Measurements from ENCODE around the gene LHFPL6.

LHFPL6 gene

DNA sequence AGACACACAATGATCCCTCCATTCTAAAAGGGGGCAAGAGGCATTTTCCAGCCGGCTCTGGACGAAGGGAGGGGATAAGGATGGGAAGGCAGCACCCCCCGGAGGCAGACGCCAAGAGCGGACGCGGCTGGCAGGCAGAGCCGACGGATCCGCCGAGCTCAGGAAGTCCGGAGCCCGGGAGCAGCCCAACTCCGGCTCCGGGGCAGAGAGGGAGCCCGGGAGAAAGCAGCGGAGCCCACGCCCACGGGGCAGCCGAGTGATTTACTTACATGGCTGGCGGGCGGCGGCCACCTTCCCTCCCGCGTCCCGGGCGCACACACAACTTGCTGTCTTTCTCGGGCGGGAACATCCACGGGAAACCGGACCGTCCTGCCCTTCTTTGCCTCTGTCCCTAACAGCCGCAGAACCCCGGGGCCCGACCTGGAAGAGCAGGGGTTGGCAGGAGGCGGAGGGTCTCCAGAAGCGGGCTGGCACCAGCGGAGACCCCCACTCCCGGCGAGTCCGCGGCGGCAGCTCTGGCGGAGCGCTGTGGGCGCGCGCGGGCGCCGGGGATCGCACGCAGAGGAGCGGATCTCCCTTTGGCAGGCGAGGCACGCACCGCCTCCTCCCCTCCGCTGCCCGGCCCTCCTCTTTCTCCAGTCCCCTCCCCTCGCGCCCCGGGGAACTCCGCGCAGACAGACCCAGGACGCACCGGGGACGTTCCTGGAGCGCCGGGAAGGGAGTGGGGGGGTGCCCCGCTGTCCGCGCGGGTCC is at the start of gene LHFPL6:
Gene LHFPL6, minus strand, starts transcription at position 580 of the 753 bp plus-strand sequence.
- peak; percentile 40 to 88 (median 76) for DNase-seq
- intact Hi-C loops (cut with DNase I) = loop anchor here (5.0 kb wide), 1 partner anchor 190 kb away; no protein-coding TSS in a partner anchor

- intact Hi-C loops (cut with DNase I) = no loop called here
- DNase-seq = no peak
These were observed 43.1 kb upstream of the LHFPL6 start for GRCh38 chr13:39646122-39646521.

- DNase-seq = no peak
- intact Hi-C loops (cut with DNase I) = no loop called here
These were observed 38.7 kb upstream of the LHFPL6 start for GRCh38 chr13:39641645-39642044.

DNA sequence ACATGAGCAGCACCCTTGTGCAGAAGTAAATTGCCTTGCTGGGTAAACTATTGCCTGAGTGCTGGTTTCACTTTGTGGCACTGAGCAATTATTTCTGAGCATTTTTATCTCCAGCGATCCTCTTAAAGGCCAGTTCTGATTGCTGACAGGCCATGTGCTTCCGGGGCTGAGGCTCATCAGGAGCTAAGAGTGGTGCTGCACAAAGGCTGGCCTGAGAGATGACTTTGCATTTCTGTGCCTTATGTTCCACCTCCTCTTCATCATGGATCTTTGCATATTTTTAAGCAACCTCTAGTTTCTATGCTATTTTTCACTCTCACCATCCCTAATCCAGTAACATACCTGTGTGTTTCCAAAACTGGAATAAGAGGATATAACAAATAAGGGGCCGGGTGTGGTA is 34.9 kb upstream of the LHFPL6 start:
- DNase-seq = no peak
- intact Hi-C loops (cut with DNase I) = no loop called here

- intact Hi-C loops (cut with DNase I) = no loop called here
- DNase-seq = no peak
These were observed 32.6 kb upstream of the LHFPL6 start for GRCh38 chr13:39635564-39635963.

GRCh38 chr13:39632994-39633393 is 30.0 kb upstream of the LHFPL6 start:
- DNase-seq = no peak
- intact Hi-C loops (cut with DNase I) = no loop called here

DNA sequence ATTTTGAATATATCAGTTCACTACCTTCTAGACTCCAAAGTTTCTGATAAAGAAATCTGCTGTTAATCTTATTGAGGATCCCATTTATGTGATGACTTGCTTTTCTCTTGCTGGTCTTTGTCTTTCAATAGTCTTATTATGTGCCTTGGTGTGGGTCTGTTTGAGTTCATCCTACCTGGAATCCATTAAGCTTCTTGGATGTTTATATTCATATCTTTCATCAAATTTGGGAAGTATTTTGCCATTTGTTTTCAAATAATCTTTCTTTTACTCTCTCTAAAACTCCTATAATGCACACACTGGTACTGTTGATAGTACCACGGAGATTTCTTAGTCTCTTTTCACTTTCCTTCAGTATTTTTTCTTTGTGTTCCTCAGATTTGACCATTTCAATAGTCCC is 28.3 kb upstream of the LHFPL6 start:
- intact Hi-C loops (cut with DNase I) = no loop called here
- DNase-seq = no peak

DNA sequence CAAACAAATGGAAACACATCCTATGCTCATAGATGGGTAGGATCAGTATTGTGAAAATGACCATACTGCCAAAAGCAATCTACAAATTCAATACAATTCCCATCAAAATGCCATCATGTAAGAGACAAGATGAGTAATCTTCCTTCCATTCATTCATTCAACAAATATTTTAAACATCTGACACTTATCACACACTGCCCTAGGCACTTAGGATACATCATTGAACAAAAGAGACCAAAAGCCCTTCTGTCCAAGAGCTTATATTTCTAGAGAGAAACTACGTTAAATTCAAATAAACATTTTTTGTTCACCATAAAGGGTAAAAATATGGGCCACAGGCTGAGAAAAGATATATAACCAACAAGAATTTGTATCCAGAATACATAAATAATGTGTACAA is 20.5 kb upstream of the LHFPL6 start:
- intact Hi-C loops (cut with DNase I) = no loop called here
- DNase-seq = no peak

DNA sequence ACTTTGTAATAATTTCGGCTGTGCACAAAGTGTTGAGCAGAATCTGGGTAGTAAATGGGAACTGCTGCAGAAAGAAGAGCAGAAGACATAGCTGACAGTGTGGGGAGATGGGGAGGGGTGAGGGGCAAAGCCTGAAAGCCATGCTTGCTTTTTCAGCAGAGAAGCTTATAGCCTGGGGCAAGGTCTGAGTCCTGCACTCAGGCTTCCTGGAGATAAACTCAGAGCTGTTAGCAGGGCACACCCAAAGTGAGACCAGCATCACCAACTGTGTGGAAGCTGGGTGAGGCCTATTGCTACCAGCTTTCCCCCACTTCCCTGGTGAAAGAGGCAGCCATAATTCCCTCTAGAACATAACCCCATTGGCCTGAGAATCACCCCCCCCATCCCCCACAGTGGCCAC is 15.6 kb upstream of the LHFPL6 start:
- DNase-seq = no peak
- intact Hi-C loops (cut with DNase I) = no loop called here

GRCh38 chr13:39616087-39616694 is 13.2 kb upstream of the LHFPL6 start:
- peak in 36 of 42 donors; percentile 8 to 84 (median 61) for DNase-seq
- intact Hi-C loops (cut with DNase I) = no loop called here

GRCh38 chr13:39612023-39612637 is 9.1 kb upstream of the LHFPL6 start:
- intact Hi-C loops (cut with DNase I) = loop anchor here (5.0 kb wide), 2 partner anchors 195 to 565 kb away; no protein-coding TSS in a partner anchor
- peak in 39 of 42 donors; percentile 11 to 93 (median 77) for DNase-seq

- no peak for DNase-seq
- intact Hi-C loops (cut with DNase I) = no loop called here
These were observed 4.9 kb upstream of the LHFPL6 start for GRCh38 chr13:39607876-39608275.

- no peak for DNase-seq
- intact Hi-C loops (cut with DNase I) = no loop called here
These were observed 2.8 kb upstream of the LHFPL6 start for GRCh38 chr13:39605677-39606320.

GRCh38 chr13:39604756-39605155 is 1.8 kb upstream of the LHFPL6 start:
- DNase-seq = no peak
- intact Hi-C loops (cut with DNase I) = loop anchor here (5.0 kb wide), 1 partner anchor 192 kb away; no protein-coding TSS in a partner anchor

GRCh38 chr13:39603424-39603947 is 493 bp upstream of the LHFPL6 start:
- intact Hi-C loops (cut with DNase I) = loop anchor here (5.0 kb wide), 1 partner anchor 191 kb away; no protein-coding TSS in a partner anchor
- DNase-seq = peak in 14 of 42 donors; percentile 5 to 48 (median 16)

- no peak for DNase-seq
- intact Hi-C loops (cut with DNase I) = loop anchor here (5.0 kb wide), 1 partner anchor 190 kb away; no protein-coding TSS in a partner anchor
These were observed 748 bp downstream of the LHFPL6 start for GRCh38 chr13:39602277-39602613.

DNA sequence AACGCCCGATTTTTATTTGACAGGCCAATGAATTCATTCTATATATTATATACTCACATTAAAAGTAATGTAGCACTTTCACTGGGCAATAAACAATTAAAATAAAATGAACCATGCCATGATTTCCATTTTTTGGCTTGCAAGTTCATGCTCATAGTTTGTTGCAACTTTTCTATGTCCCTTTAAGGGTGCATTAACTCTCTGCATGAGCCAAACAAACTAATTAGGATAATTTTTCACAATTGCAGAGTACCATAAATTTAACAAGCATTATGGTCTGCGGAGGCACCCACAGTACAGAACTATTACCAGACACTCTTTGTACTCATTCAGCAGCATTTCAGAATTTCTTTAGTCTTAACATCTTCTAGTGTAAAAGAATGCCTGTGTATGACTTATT is 1.4 kb downstream of the LHFPL6 start:
- DNase-seq = no peak
- intact Hi-C loops (cut with DNase I) = loop anchor here (5.0 kb wide), 1 partner anchor 189 kb away; no protein-coding TSS in a partner anchor

- intact Hi-C loops (cut with DNase I) = loop anchor here (5.0 kb wide), 1 partner anchor 188 kb away; no protein-coding TSS in a partner anchor
- DNase-seq = peak in 40 of 42 donors; percentile 8 to 70 (median 36)
These were observed 2.2 kb downstream of the LHFPL6 start for GRCh38 chr13:39600766-39601165.

DNA sequence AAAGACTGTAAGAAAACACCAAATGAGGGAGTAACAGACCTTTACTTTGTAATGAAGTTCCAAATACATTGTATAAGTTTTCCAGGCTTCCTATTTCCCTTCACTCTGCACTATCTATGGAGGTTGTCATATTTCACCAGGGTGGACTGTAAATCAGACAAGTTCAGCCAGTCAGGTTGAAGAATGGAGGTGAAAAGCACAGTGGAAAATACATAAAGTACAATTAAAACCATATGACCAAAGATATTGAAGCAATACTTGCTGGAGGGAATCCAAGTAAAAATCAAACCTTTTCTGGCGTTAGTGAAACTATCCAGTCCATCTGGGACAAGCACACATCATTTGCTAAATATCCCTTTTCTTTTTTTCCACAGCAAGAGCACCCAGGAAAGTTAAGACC is 3.2 kb downstream of the LHFPL6 start:
- intact Hi-C loops (cut with DNase I) = loop anchor here (5.0 kb wide), 1 partner anchor 188 kb away; no protein-coding TSS in a partner anchor

More for the DNA sequence above, 3.2 kb downstream of the LHFPL6 start:
- DNase-seq = no peak

All from head of caudate nucleus (tissue), 42 donors.